NCI-H2029 (cell line): ENCODE data around the gene NEB.
A peak's percentile ranks its signal among the peaks of the same experiment; 100 is the strongest.
"Not testable (repeated sequence)": the region's sequence is repeated elsewhere in the genome, so short reads cannot be mapped to it uniquely, and the experiment has no call there.

Experiments
- DNase-seq: peaks from one replicate; lab custom pipeline; 2025; lab: John Stamatoyannopoulos, UW

Gene NEB

GRCh38 chr2:151651274-151651673 is 83.0 kb downstream of the NEB start:
- no peak for DNase-seq

- no peak for DNase-seq
Measured at GRCh38 chr2:151650456-151650855, 83.8 kb downstream of the NEB start.

- DNase-seq, result no peak
Measured at GRCh38 chr2:151649966-151650365, 84.3 kb downstream of the NEB start.

- no peak for DNase-seq
Measured at GRCh38 chr2:151649400-151649799, 84.9 kb downstream of the NEB start.

- DNase-seq, result not testable (repeated sequence)
Measured at GRCh38 chr2:151646512-151646911, 87.8 kb downstream of the NEB start.

GRCh38 chr2:151644580-151644979 is 89.7 kb downstream of the NEB start:
- DNase-seq, result no peak

GRCh38 chr2:151641895-151642294 is 92.4 kb downstream of the NEB start:
- not testable (repeated sequence) for DNase-seq

- no peak for DNase-seq
Measured at GRCh38 chr2:151640087-151640486, 94.2 kb downstream of the NEB start.

- no peak for DNase-seq
Measured at GRCh38 chr2:151638990-151639389, 95.3 kb downstream of the NEB start.

- DNase-seq, result peak; percentile 15
Measured at GRCh38 chr2:151638191-151638933, 95.9 kb downstream of the NEB start.

- no peak for DNase-seq
Measured at GRCh38 chr2:151637271-151637781, 97.0 kb downstream of the NEB start.

GRCh38 chr2:151634736-151635467 is 99.4 kb downstream of the NEB start:
- DNase-seq, result no peak

- DNase-seq, result no peak
Measured at GRCh38 chr2:151632993-151633565, 101.2 kb downstream of the NEB start.

GRCh38 chr2:151630372-151630771 is 103.9 kb downstream of the NEB start:
- no peak for DNase-seq

GRCh38 chr2:151627353-151627752 is 106.9 kb downstream of the NEB start:
- DNase-seq, result no peak

GRCh38 chr2:151624271-151624670 is 110.0 kb downstream of the NEB start:
- no peak for DNase-seq

- DNase-seq, result no peak
Measured at GRCh38 chr2:151623631-151624030, 110.6 kb downstream of the NEB start.

GRCh38 chr2:151620761-151621160 is 113.5 kb downstream of the NEB start:
- DNase-seq, result no peak

GRCh38 chr2:151619337-151619989 is 114.8 kb downstream of the NEB start:
- DNase-seq, result no peak

- no peak for DNase-seq
Measured at GRCh38 chr2:151616760-151617339, 117.4 kb downstream of the NEB start.

- no peak for DNase-seq
Measured at GRCh38 chr2:151614606-151615306, 119.5 kb downstream of the NEB start.
